Heart right ventricle (tissue), 16 donors: ENCODE measurements around the gene ACTL7B. TPM values are rescaled to one million over a fixed set of nuclear protein-coding genes. Genes with fewer than 3 reads are reported as not detected.

Experiments used
- ATAC-seq, 8 donors: fragments of 200-7000 bp; cut with Tn5 transposase; one replicate each; pipeline ENCODE4 v1.9.1; 2020; ENCODE audit warnings: mild to moderate bottlenecking in 8 of 8, moderate library complexity in 8 of 8, moderate number of reproducible peaks in 1 of 8
- DNase-seq, 2 donors: peaks; one replicate each; pipeline ENCODE4 v3.0.0-alpha.2; 2020
- H3K27ac ChIP-seq, 10 donors: fragments of 200-600 bp; sonication (generic) in 2 of 10; one replicate each; pipeline versions ENCODE4 v1.5.0 to v1.8.0; 2020 to 2022; ENCODE audit warnings: mild to moderate bottlenecking in 3 of 10
- H3K27me3 ChIP-seq, 7 donors: fragments of 200-600 bp; one replicate each; pipeline ENCODE4 v1.8.0; 2021 to 2022; ENCODE audit warnings: mild to moderate bottlenecking in 2 of 7
- H3K36me3 ChIP-seq, 9 donors: fragments of 200-600 bp; sonication (generic) in 1 of 9; one replicate each; pipeline versions ENCODE4 v1.5.0 to v1.8.0; 2020 to 2022; ENCODE audit warnings: mild to moderate bottlenecking in 2 of 9
- H3K4me1 ChIP-seq, 9 donors: fragments of 200-600 bp; sonication (generic) in 1 of 9; one replicate each; pipeline versions ENCODE4 v1.5.0 to v1.8.0; 2020 to 2022; ENCODE audit warnings: mild to moderate bottlenecking in 4 of 9
- H3K4me3 ChIP-seq, 10 donors: fragments of 200-600 bp; sonication (generic) in 2 of 10; one replicate each; pipeline versions ENCODE4 v1.5.0 to v1.8.0; 2020 to 2022; ENCODE audit warnings: mild to moderate bottlenecking in 7 of 10, moderate library complexity in 2 of 10
- H3K9me3 ChIP-seq, 11 donors: fragments of 200-600 bp in 10 of 11; sonication (generic) in 2 of 11; one replicate each; pipeline versions ENCODE4 v1.5.0 to v1.8.0; 2013 to 2022; ENCODE audit warnings: mild to moderate bottlenecking in 2 of 11, control low read depth in 1 of 11, moderate library complexity in 1 of 11
- CTCF ChIP-seq, 9 donors: fragments of 200-600 bp; sonication (generic) in 2 of 9; IDR thresholded peaks; one replicate each; pipeline versions ENCODE4 v1.5.0 to v1.8.0; 2021 to 2022; ENCODE audit warnings: antibody characterized with exemption in 9 of 9, mild to moderate bottlenecking in 5 of 9, moderate library complexity in 1 of 9
- WGBS, 2 donors: extraction: QIAGEN DNeasy Blood & Tissue Kit; methylation state at CpG; one replicate each; pipeline ENCODE4 v1.1.7; 2013; ENCODE audit warnings: inconsistent platforms in 1 of 2; 5-methylcytosine and 5-hydroxymethylcytosine counted together
- intact Hi-C, 10 donors: fragments of 100-400 bp; cut with DNase I; formaldehyde crosslinking; loops; one replicate each; pipeline versions ENCODE4 v1.11.1 to v1.14.2; 2022
- polyA plus RNA-seq, 2 donors: library from polyadenylated mRNA; stranded (reverse); fragments of 200-250 nt; gene quantifications; one replicate each; pipeline ENCODE4 v1.2.3, GENCODE V29; 2013
- total RNA-seq, 10 donors: library from RNA; stranded (reverse); fragmentation: NEBNext Ultra II Directional in 3 of 10; extraction: Animal tissue kit (Norgen Biotek cat#: 25700) in 3 of 10; gene quantifications; one replicate each; pipeline versions ENCODE4 v1.2.1 to v1.2.4, GENCODE V29; 2021 to 2023
- donor health status: Arrhythmogenic right ventricular cardiomyopathy.
- donor health status: ischemic (EF 13 %, LVEDD 7.1; RV severe dilation, severe dysfunction).
- donor health status: healthy with polysubstance abuse.
- donor health status: DM: no; HTN: yes; CAD: no.
- donor health status: DM: no; HTN: no; CAD: no.
- donor health status: ischemic (EF 25% LVEDD 6.9; RV normal size, moderate dysfunction).
- donor health status: ischemic (EF 25% LVEDD 5.7; RV mildly dilated, moderate dysfunction).
- donor health status: healthy.
- donor health status: DM: yes; HTN: yes; CAD: no.
- donor health status: Ischemic cardiomyopathy.
- donor health status: ischemic (EF 35%, LVEDD 5.7; RV mildly dilated, moderate dysfunction).
- donor health status: nonischemic (EF 11% LVEDD 7.7; RV severe dilation, severe dysfunction).
- donor health status: DM: yes; HTN: yes; CAD: no.
- donor health status: PGD.
- donor health status: ischemic (EF 29% LVEDD 5.4; RV normal size, mild dysfunction).
- donor health status: nonischemic (EF 23%, LVEDD 6.1; RV moderate dilation, normal function).

The ACTL7B gene
- total and polyA plus RNA-seq, 12 donors = not detected

DNA sequence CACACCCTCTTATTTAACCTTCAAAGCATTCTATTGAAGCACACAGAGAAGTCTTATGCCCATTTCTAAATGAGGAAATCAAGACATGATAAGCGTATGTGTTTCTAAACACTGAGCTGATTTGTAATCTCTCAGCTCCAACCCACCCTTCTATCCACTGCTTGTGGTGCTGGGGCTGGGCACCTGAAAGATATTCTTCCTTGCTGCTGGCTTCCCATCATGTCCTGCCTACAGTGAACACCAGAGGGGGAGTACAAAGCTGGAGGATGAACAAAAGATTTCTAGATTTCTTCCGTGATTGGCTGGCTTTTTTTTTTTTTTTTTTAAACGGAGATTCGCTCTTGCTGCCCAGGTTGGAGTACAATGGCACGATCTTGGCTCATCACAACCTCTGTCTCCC is 20.6 kb upstream of the ACTL7B start:
- TF ChIP-seq CTCF (IDR thresholded peaks at IDR 0.05) = no peak
- 92 to 95% methylated on average over 5 of the region's 5 CpGs for WGBS, 2 donors

DNA sequence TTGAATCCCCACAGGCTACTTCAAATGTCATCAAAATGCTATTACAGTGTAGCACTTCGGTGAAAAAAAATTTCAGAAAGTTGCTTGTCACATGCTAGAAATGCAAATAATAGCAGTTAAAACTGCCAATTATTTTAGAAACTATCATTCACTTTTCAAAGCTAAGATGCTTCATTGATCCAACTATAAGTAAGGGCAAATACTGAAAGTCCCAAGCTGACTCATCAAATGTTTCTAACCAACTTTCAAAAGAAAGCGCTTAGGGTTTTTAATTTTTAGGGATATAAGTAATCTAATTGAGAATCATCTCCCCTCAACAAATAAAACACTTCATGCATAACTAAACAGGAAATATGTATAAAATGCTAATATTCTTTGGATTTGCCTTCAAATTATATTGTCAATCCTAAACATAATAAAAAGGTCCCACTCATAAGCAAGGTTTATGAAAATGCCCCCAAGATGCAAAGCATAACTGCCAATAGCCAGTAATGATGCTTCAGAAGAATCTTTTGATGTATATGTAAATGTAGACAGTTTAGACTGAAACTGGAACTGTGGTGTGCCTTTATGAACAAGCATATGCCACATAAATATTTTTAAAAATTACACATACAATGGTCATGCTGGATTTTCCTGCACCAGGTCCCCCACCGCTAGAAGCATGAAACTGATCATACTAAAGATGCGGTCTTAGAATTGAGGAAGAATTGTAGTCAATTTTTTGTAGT is 18.4 kb upstream of the ACTL7B start:
- Histone ChIP-seq H3K9me3 (peaks cover 0 to 8% (median 0%) of the 10 kb centered on the region in 11 donors), H3K4me3 (no peak overlapping the region), H3K4me1 (no peaks in the 10 kb centered on the region), H3K36me3 (peaks cover 0 to 100% (median 82%) of the 10 kb centered on the region in 9 donors), H3K27me3 (no peaks in the 10 kb centered on the region), H3K27ac (no peak overlapping the region)
- intact Hi-C loops = no loop called here
- ATAC-seq (no peak), DNase-seq (no peak)
- WGBS, 2 donors = 95 to 99% methylated on average over 4 of the region's 4 CpGs
- no peak for TF ChIP-seq CTCF (IDR thresholded peaks at IDR 0.05)

More for the DNA sequence above, 20.6 kb upstream of the ACTL7B start:
- intact Hi-C loops = no loop called here
- no peak overlapping the region for H3K27ac ChIP-seq
- H3K9me3 ChIP-seq = peaks cover 0 to 6% (median 0%) of the 10 kb centered on the region in 11 donors
- no peak for ATAC-seq
- H3K27me3 ChIP-seq = no peaks in the 10 kb centered on the region
- peaks cover 0 to 100% (median 82%) of the 10 kb centered on the region in 9 donors for H3K36me3 ChIP-seq
- no peak for DNase-seq
- no peaks in the 10 kb centered on the region for H3K4me1 ChIP-seq
- H3K4me3 ChIP-seq = no peak overlapping the region

GRCh38 chr9:108869092-108869725 is 13.4 kb upstream of the ACTL7B start:
- peaks cover 0 to 20% (median 0%) of the 10 kb centered on the region in 9 donors for H3K4me1 ChIP-seq
- TF ChIP-seq CTCF (IDR thresholded peaks at IDR 0.05) = no peak
- H3K36me3 ChIP-seq = peaks cover 0 to 76% (median 44%) of the 10 kb centered on the region in 9 donors
- no peaks in the 10 kb centered on the region for H3K27me3 ChIP-seq
- DNase-seq (no peak), ATAC-seq (no peak)
- H3K4me3 ChIP-seq = no peak overlapping the region
- WGBS, 2 donors = 62 to 95% methylated on average over 3 of the region's 3 CpGs
- intact Hi-C loops = no loop called here
- no peak overlapping the region for H3K27ac ChIP-seq
- peaks cover 0 to 8% (median 0%) of the 10 kb centered on the region in 11 donors for H3K9me3 ChIP-seq

DNA sequence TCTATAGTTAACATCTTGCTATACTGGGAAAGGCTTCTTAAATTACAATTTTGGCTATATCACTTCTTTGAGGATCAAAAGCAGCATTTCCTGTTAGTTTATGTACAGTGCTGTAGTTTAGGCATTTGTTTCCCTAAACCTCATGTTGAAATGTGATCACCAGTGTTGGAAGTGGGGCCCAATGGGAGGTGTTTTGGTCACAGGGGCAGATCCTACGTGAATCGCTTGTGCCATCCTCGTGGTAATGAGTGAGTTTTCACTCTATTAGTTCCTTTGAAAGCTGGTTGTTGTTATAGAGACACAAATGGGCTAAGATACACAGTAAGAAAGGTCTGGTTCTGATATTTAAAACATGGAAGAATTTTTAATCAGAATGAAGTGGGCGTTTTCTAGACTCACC is 12.0 kb upstream of the ACTL7B start:
- peaks cover 0 to 62% (median 33%) of the 10 kb centered on the region in 9 donors for H3K36me3 ChIP-seq
- DNase-seq = no peak
- intact Hi-C loops = no loop called here
- H3K4me1 ChIP-seq = peaks cover 0 to 20% (median 0%) of the 10 kb centered on the region in 9 donors
- peaks cover 0 to 8% (median 0%) of the 10 kb centered on the region in 11 donors for H3K9me3 ChIP-seq
- no peak for ATAC-seq
- H3K27me3 ChIP-seq = no peaks in the 10 kb centered on the region
- H3K4me3 ChIP-seq = no peak overlapping the region
- no peak for TF ChIP-seq CTCF (IDR thresholded peaks at IDR 0.05)
- H3K27ac ChIP-seq = no peak overlapping the region
- 78 to 94% methylated on average over 4 of the region's 4 CpGs for WGBS, 2 donors
